ENCODE measurements around the gene MAST3. TPM values are rescaled to one million over a fixed set of nuclear protein-coding genes. Genes with fewer than 3 reads are reported as not detected.

MAST3 gene
- total RNA-seq, 1 experiment from 2014 or later: 14.2 TPM

GRCh38 chr19:18194181-18194530 is 96.6 kb downstream of the MAST3 start:
- H3K4me1 ChIP-seq (ENCODE audit: control insufficient read depth in 1 of 2, insufficient read depth in 2 of 2, low read length in 2 of 2): peaks cover 14 to 26% of the 10 kb centered on the region in 2 experiments
- H4K20me1 ChIP-seq (ENCODE audit: insufficient read depth): no peaks in the 10 kb centered on the region; the same call in 1 of the 2 replicates
- POLR2A ChIA-PET: interaction anchor here (0.6 to 1.0 kb wide), 3 partner anchors 10 to 99 kb away, joined by 3 to 7 read pairs (median 3); partner anchors contain the start of gene RAB3A
- peaks cover 10 to 12% of the 10 kb centered on the region in 2 experiments; a peak in 3 of 4 replicates for H3K36me3 ChIP-seq (ENCODE audit: control insufficient read depth in 1 of 2, insufficient read depth in 2 of 2, low read length in 2 of 2)
- CTCF ChIA-PET: interaction anchor here (1.2 to 1.4 kb wide), 2 partner anchors 10 to 81 kb away, joined by 4 read pairs; partner anchors contain the start of gene RAB3A
- intact Hi-C loops (cut with micrococcal nuclease): no loop called here
- H3K27ac ChIP-seq (ENCODE audit: low read depth, low read length): peak overlapping the region; percentile 73
- H3K4me3 ChIP-seq (replicated peaks in 1 of 2; ENCODE audit: low read depth in 1 of 2, low read length in 2 of 2): peak overlapping the region; percentile 90 to 93
- peak overlapping the region; percentile 92 for H3K9ac ChIP-seq (ENCODE audit: low read length)
- no peaks in the 10 kb centered on the region for H3K9me2 ChIP-seq (ENCODE audit: insufficient read depth)
- no peak for ATAC-seq
- no peaks in the 10 kb centered on the region for H3K9me3 ChIP-seq (ENCODE audit: control insufficient read depth in 1 of 2, insufficient read depth in 1 of 2, low read depth in 1 of 2, low read length in 2 of 2)
- RAD21 ChIA-PET (ENCODE audit: low non-redundant PET in 1 of 2, low total read pairs in 2 of 2, uncharacterized antibody in 2 of 2, unreplicated experiment in 2 of 2): no interaction called here
- H3K79me2 ChIP-seq (ENCODE audit: insufficient read depth, low read length): peaks cover 10% of the 10 kb centered on the region; the same call in 1 of the 2 replicates
- no peak for DNase-seq (ENCODE audit: low read depth, low spot score)
- no TSS peak for BruUV-seq (replicated peaks)
- H2AFZ ChIP-seq (ENCODE audit: low read depth, low read length, poor library complexity, severe bottlenecking): no peak overlapping the region
- TF ChIP-seq TCF7L2 (IDR thresholded peaks at IDR 0.05; ENCODE audit: borderline replicate concordance, extremely low read depth, insufficient read depth, insufficient read length): no peak
- H3K27me3 ChIP-seq (ENCODE audit: insufficient read depth, low read length): no peaks in the 10 kb centered on the region
- peak overlapping the region; percentile 89 for H3K4me2 ChIP-seq (ENCODE audit: low read length)

- no peak for DNase-seq (ENCODE audit: low read depth, low spot score)
- TF ChIP-seq SIN3A (IDR thresholded peaks at IDR 0.05; ENCODE audit: low read depth) (no peak), EZH2 (IDR thresholded peaks at IDR 0.05) (no peak), ZNF274 (IDR thresholded peaks at IDR 0.05; ENCODE audit: low read depth, low read length) (no peak), EGR1 (IDR thresholded peaks at IDR 0.05; ENCODE audit: low read depth) (no peak), TCF7L2 (IDR thresholded peaks at IDR 0.05; ENCODE audit: borderline replicate concordance, extremely low read depth, insufficient read depth, insufficient read length) (no peak), RAD21 (IDR thresholded peaks at IDR 0.05; ENCODE audit: low read depth) (no peak), MAX (IDR thresholded peaks at IDR 0.05) (no peak), ELF1 (IDR thresholded peaks at IDR 0.05; ENCODE audit: borderline replicate concordance, low read depth) (no peak), ATF3 (IDR thresholded peaks at IDR 0.05) (no peak), CEBPB (IDR thresholded peaks at IDR 0.05; ENCODE audit: low read depth) (no peak), YY1 (IDR thresholded peaks at IDR 0.05; ENCODE audit: extremely low read depth, insufficient replicate concordance, low read depth, low read length) (no peak), CBX3 (IDR thresholded peaks at IDR 0.05; ENCODE audit: low read depth) (no peak), ZFX (IDR thresholded peaks at IDR 0.05) (no peak), POLR2A (IDR thresholded peaks at IDR 0.05; ENCODE audit: borderline replicate concordance, extremely low read depth, insufficient read depth, insufficient read length) (no peak), SRF (IDR thresholded peaks at IDR 0.05; ENCODE audit: low read depth) (no peak), EZH2phosphoT487 (IDR thresholded peaks at IDR 0.05; ENCODE audit: borderline replicate concordance) (no peak)
- no TSS peak for BruUV-seq (replicated peaks)
- peaks cover 10% of the 10 kb centered on the region; the same call in 1 of the 2 replicates for H3K79me2 ChIP-seq (ENCODE audit: insufficient read depth, low read length)
- H3K9ac ChIP-seq (ENCODE audit: low read length): peak overlapping the region; percentile 92
- peak overlapping the region; percentile 73 for H3K27ac ChIP-seq (ENCODE audit: low read depth, low read length)
- H3K4me1 ChIP-seq (ENCODE audit: control insufficient read depth in 1 of 2, insufficient read depth in 2 of 2, low read length in 2 of 2): peaks cover 14 to 26% of the 10 kb centered on the region in 2 experiments
- H4K20me1 ChIP-seq (ENCODE audit: insufficient read depth): no peaks in the 10 kb centered on the region; the same call in 1 of the 2 replicates
- intact Hi-C loops (cut with micrococcal nuclease): no loop called here
- peak overlapping the region; percentile 90 to 93 for H3K4me3 ChIP-seq (replicated peaks in 1 of 2; ENCODE audit: low read depth in 1 of 2, low read length in 2 of 2)
- H3K4me2 ChIP-seq (ENCODE audit: low read length): peak overlapping the region; percentile 89
- no peaks in the 10 kb centered on the region for H3K27me3 ChIP-seq (ENCODE audit: insufficient read depth, low read length)
- H3K9me2 ChIP-seq (ENCODE audit: insufficient read depth): no peaks in the 10 kb centered on the region
- RAD21 ChIA-PET (ENCODE audit: low non-redundant PET in 1 of 2, low total read pairs in 2 of 2, uncharacterized antibody in 2 of 2, unreplicated experiment in 2 of 2): interaction anchor here in 1 of 2 experiments (0.6 kb wide), 1 partner anchor 56 kb away, joined by 3 read pairs; no protein-coding TSS in a partner anchor
- H2AFZ ChIP-seq (ENCODE audit: low read depth, low read length, poor library complexity, severe bottlenecking): no peak overlapping the region
- ATAC-seq: peak; percentile 20
- POLR2A ChIA-PET: interaction anchor here (0.6 to 1.0 kb wide), 3 partner anchors 9 to 98 kb away, joined by 3 to 7 read pairs (median 3); partner anchors contain the start of gene RAB3A
- H3K9me3 ChIP-seq (ENCODE audit: control insufficient read depth in 1 of 2, insufficient read depth in 1 of 2, low read depth in 1 of 2, low read length in 2 of 2): no peaks in the 10 kb centered on the region
- peaks cover 10 to 13% of the 10 kb centered on the region in 2 experiments; a peak in 3 of 4 replicates for H3K36me3 ChIP-seq (ENCODE audit: control insufficient read depth in 1 of 2, insufficient read depth in 2 of 2, low read length in 2 of 2)
- CTCF ChIA-PET: interaction anchor here (0.6 to 1.4 kb wide), 4 partner anchors 9 to 81 kb away, joined by 3 to 4 read pairs (median 4); partner anchors contain the start of genes IFI30 and RAB3A
Observed at GRCh38 chr19:18194554-18195238, 97.1 kb downstream of the MAST3 start.

Measured in HCT116 (cell line).